Common myeloid progenitor, CD34-positive (primary cell): Measurements from ENCODE around the gene KIRREL3.

Experiments
- CTCF ChIA-PET: fragments of 350-600 bp; sonication (Branson Sonifier 250); formaldehyde crosslinking; loops from one replicate; lab custom pipeline; 2021; ENCODE audit warnings: antibody characterized with exemption; lab: Charles Lee
- POLR2A ChIA-PET: fragments of 350-600 bp; sonication (Branson Sonifier 250); formaldehyde crosslinking; loops from one replicate; lab custom pipeline; 2021; ENCODE audit warnings: antibody characterized with exemption; lab: Charles Lee
- DNase-seq, 3 donors: peaks; one replicate each; pipeline versions ENCODE4 v3.0.0 to v3.0.0-alpha.2; 2013
- H3K27ac ChIP-seq, 2 experiments: 1 replicate in 1 of 2; 2 replicates in 1 of 2; pipeline ENCODE4 v1.7.0; 2013; ENCODE audit warnings: inconsistent platforms in 2 of 2, low read length in 2 of 2, mild to moderate bottlenecking in 2 of 2, low read depth in 1 of 2, moderate library complexity in 1 of 2; ENCODE audit not compliant: severe bottlenecking in 2 of 2, insufficient read depth in 1 of 2, poor library complexity in 1 of 2
- H3K27me3 ChIP-seq, 5 experiments: replicated peaks in 2 of 5; 1 replicate in 3 of 5; 2 replicates in 2 of 5; pipeline versions ENCODE4 v1.6.1 to v1.7.0; 2013; ENCODE audit warnings: low read length in 4 of 5, mild to moderate bottlenecking in 2 of 5, moderate library complexity in 2 of 5, inconsistent platforms in 1 of 5; ENCODE audit not compliant: insufficient read depth in 5 of 5, control insufficient read depth in 4 of 5
- H3K36me3 ChIP-seq, 4 experiments: 1 replicate in 2 of 4; 2 replicates in 2 of 4; pipeline versions ENCODE4 v1.6.1 to v1.7.0; 2013; ENCODE audit warnings: low read length in 3 of 4, control low read depth in 1 of 4, mild to moderate bottlenecking in 1 of 4; ENCODE audit not compliant: control insufficient read depth in 4 of 4, insufficient read depth in 4 of 4
- H3K4me1 ChIP-seq, 4 experiments: 1 replicate in 3 of 4; 2 replicates in 1 of 4; pipeline versions ENCODE4 v1.6.1 to v1.7.1; 2013; ENCODE audit warnings: low read length in 3 of 4, mild to moderate bottlenecking in 3 of 4, control low read depth in 1 of 4, inconsistent platforms in 1 of 4, moderate library complexity in 1 of 4; ENCODE audit not compliant: control insufficient read depth in 4 of 4, insufficient read depth in 4 of 4; ENCODE audit errors: control extremely low read depth in 1 of 4
- H3K4me3 ChIP-seq, 7 experiments: 1 replicate in 4 of 7; 2 replicates in 3 of 7; pipeline versions ENCODE4 v1.5.1 to v1.7.0; 2013; ENCODE audit warnings: mild to moderate bottlenecking in 7 of 7, low read length in 6 of 7, moderate library complexity in 6 of 7, inconsistent platforms in 2 of 7, low read depth in 2 of 7, control low read depth in 1 of 7; ENCODE audit not compliant: insufficient read depth in 4 of 7, control insufficient read depth in 1 of 7; ENCODE audit errors: extremely low read depth in 1 of 7
- H3K9me3 ChIP-seq, 5 experiments: 1 replicate in 4 of 5; 2 replicates in 1 of 5; pipeline versions ENCODE4 v1.6.1 to v1.7.1; 2013; ENCODE audit warnings: low read length in 4 of 5, mild to moderate bottlenecking in 2 of 5, inconsistent platforms in 1 of 5, low read depth in 1 of 5, moderate library complexity in 1 of 5; ENCODE audit not compliant: control insufficient read depth in 4 of 5, insufficient read depth in 2 of 5; ENCODE audit errors: control extremely low read depth in 1 of 5
- WGBS: methylation state at CpG from one replicate; pipeline ENCODE4 v1.1.5; 2013; ENCODE audit not compliant: insufficient coverage; 5-methylcytosine and 5-hydroxymethylcytosine counted together

The KIRREL3 gene

DNA sequence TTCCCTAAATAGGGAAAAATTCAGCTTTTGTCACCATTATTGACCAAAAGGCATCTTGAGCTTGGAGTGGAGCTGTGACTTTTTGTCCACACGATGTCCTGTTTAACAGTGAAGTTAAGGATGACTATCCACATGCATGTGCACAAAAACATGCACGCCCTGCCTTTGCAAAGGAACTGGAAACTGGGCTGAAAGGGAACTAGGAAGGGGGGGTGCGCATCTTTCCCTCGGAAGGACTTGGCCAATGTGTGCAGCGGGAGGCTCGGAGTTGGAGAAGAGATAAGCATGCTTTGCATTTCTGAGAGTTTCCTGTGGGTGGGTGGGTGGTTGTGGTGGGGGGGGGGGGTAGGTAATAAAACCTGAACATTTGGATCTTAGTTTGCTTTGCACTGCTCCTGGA is 411 bp upstream of the KIRREL3 start:
- H3K27me3 ChIP-seq = peaks cover 30 to 99% (median 56%) of the 10 kb centered on the region in 5 experiments
- peak overlapping the region in 2 of 7 experiments; percentile 19 to 68 for H3K4me3 ChIP-seq
- CTCF ChIA-PET = interaction anchor here (0.6 to 1.5 kb wide), 2 partner anchors 9 to 11 kb away, joined by 3 to 4 read pairs; no protein-coding TSS in a partner anchor
- DNase-seq = peak in 2 of 3 donors; percentile 17 to 20
- POLR2A ChIA-PET = no interaction called here
- H3K27ac ChIP-seq = no peak overlapping the region
- no peaks in the 10 kb centered on the region for H3K9me3 ChIP-seq
- peaks cover 0 to 20% (median 10%) of the 10 kb centered on the region in 4 experiments for H3K4me1 ChIP-seq
- 0% methylated on average over 1 of the region's 6 CpGs for WGBS
- no peaks in the 10 kb centered on the region for H3K36me3 ChIP-seq

DNA sequence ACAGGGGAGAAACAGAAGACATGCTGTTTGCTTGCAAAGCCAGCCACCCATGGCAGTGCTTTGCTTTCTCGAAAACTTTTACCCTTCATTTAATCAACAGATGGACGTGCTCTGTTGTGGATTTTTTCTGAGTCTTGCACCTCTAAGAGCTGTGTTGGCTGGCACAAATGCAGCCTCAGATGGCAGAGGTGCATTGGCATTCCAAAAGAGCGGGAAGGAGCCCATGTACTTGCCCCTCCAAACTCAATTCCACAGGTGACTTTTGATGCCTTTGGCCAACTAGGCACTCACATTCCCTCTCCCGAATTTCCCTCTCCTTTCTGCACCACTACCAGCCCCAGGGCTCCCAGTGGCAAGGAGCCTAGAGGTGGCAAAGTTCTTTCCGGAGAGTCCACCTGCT is 1.2 kb downstream of the KIRREL3 start:
- H3K4me1 ChIP-seq = peaks cover 0 to 20% (median 10%) of the 10 kb centered on the region in 4 experiments
- H3K27me3 ChIP-seq = peaks cover 22 to 98% (median 55%) of the 10 kb centered on the region in 5 experiments
- no peak overlapping the region for H3K27ac ChIP-seq
- no peak for DNase-seq
- no peaks in the 10 kb centered on the region for H3K9me3 ChIP-seq
- ChIA-PET POLR2A (no interaction called here), CTCF (interaction anchor here (0.6 kb wide), 1 partner anchor 9 kb away, joined by 3 read pairs; no protein-coding TSS in a partner anchor)
- no peak overlapping the region for H3K4me3 ChIP-seq
- no peaks in the 10 kb centered on the region for H3K36me3 ChIP-seq
- WGBS = 77% methylated on average over 5 of the region's 5 CpGs

DNA sequence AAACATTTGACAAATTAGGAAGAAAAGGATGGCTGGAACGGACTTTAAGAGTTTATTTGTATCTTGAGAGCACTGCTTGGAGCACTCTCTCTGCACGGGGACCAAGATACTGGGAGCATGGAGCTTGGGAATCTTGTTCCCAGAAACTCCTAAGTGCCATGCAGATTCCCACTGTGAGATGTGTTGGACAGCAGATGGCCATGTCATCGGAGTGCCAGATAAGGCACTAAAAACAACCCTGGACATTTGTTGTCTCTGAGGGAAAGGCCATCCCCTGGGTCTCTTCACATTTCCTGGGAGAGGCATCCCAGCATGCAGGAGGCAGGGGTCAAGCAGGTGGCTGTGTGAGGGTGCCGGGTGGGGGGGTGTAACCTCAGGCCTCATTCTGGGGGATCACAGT is 2.9 kb downstream of the KIRREL3 start:
- Histone ChIP-seq H3K36me3 (no peaks in the 10 kb centered on the region), H3K4me3 (no peak overlapping the region), H3K27ac (no peak overlapping the region), H3K9me3 (no peaks in the 10 kb centered on the region), H3K27me3 (peaks cover 22 to 91% (median 45%) of the 10 kb centered on the region in 5 experiments), H3K4me1 (peaks cover 0 to 13% (median 6%) of the 10 kb centered on the region in 4 experiments)
- 87% methylated on average over 3 of the region's 4 CpGs for WGBS
- CTCF ChIA-PET = no interaction called here
- DNase-seq = no peak
- POLR2A ChIA-PET = no interaction called here

DNA sequence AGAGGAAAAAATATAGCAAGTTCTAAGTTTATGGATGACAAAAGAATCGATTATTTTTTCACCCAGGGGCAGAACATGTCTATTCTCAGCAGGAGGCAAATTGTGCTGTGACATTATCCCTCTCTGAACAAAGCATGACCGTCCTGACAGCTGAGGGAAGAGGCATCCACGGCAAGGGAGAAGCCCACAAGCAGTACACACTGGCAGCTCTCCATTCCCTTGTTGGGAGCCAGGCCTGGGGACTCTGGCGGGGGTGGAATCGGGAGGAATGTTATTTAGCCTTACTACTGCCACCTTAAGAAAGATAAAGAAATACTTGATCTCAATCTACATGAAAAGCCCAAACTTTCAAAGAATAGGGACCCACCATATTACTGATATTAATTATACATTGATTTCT is 3.4 kb downstream of the KIRREL3 start:
- Histone ChIP-seq H3K27ac (no peak overlapping the region), H3K9me3 (no peaks in the 10 kb centered on the region), H3K4me1 (peaks cover 0 to 13% (median 6%) of the 10 kb centered on the region in 4 experiments), H3K36me3 (no peaks in the 10 kb centered on the region), H3K4me3 (no peak overlapping the region), H3K27me3 (peaks cover 19 to 91% (median 47%) of the 10 kb centered on the region in 5 experiments)
- ChIA-PET CTCF (no interaction called here), POLR2A (no interaction called here)
- no peak for DNase-seq
- WGBS = 69% methylated on average over 3 of the region's 5 CpGs

DNA sequence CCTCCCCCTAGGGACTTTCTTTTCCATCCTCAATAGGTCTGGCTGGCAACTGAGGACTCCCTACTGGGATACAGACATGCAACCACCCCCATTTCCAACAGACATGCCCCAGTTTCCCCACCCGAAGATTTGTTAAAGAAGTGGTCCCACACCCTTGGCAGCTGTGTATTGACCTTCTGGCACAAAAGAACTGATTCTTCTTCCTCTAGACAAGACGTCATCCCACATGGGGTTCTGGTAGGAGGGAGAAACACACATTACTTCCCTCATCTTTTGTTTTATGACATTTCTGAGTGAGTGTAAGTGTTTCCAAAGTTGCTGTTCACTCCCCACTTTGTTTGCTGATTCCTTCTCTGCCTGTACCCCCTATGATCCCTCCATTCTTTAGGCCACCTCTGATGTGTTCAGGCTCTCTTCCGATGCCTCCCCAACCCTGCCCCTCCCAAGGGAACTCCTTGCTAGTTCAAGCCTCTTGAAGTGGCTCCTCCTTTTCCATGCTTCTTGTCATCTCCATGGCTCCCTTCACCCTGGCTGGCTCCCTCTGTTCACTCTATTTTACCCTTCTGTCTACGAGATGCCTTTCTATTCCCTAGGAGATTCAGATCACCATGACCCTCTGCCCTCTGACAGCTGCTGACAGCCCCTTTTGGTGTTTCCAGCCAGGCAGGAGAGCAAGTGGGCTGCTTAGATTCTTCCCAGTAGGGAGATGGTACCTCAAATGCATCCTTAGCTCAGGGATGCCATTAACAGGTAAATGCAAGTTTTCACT is 4.3 kb downstream of the KIRREL3 start:
- peaks cover 0 to 10% (median 5%) of the 10 kb centered on the region in 4 experiments for H3K4me1 ChIP-seq
- peaks cover 10 to 91% (median 39%) of the 10 kb centered on the region in 5 experiments for H3K27me3 ChIP-seq
- DNase-seq = no peak
- CTCF ChIA-PET = no interaction called here
- POLR2A ChIA-PET = no interaction called here
- no peak overlapping the region for H3K4me3 ChIP-seq
- H3K27ac ChIP-seq = no peak overlapping the region
- no peaks in the 10 kb centered on the region for H3K36me3 ChIP-seq
- 82% methylated on average over 2 of the region's 4 CpGs for WGBS
- no peaks in the 10 kb centered on the region for H3K9me3 ChIP-seq

DNA sequence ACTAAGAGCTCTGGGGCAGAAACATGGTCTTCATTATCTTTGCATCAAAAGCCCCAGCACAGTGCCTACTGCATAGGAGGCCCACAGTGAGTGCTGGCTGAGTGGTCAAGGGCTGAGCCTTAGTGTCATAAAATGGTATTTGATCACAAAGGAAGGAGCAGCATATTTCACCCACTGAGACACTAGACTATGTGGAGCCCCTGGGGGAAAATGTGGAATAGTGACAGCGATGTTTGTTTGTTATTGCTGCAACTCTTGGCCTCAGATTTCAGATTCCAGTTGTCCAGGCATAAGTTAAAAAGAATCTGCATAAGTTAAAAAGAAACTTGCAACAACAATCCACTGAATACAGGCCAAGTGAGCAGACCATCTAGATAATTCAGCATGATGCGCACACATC is 7.0 kb downstream of the KIRREL3 start:
- peaks cover 0 to 82% (median 31%) of the 10 kb centered on the region in 5 experiments for H3K27me3 ChIP-seq

DNA sequence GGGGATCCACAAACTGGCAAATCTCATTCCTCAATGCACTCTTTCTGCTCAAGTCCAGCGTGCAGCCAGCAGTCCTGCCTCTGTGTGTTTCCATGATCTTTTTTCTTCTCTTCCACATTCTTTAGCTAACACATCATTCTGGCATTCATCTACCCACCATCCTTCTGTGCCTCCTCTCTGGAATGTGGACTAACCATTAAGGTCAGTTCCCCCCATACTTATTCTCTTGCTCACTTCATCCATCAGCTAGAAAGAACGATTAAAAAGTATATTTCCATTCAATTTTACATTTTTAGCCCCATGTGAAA is 7.8 kb downstream of the KIRREL3 start:
- no peak for DNase-seq
- no peak overlapping the region for H3K27ac ChIP-seq
- no peaks in the 10 kb centered on the region for H3K9me3 ChIP-seq
- POLR2A ChIA-PET = no interaction called here
- WGBS = 90% methylated on average over 1 of the region's 2 CpGs
- no peaks in the 10 kb centered on the region for H3K36me3 ChIP-seq
- H3K4me3 ChIP-seq = no peak overlapping the region
- H3K27me3 ChIP-seq = peaks cover 0 to 74% (median 26%) of the 10 kb centered on the region in 5 experiments
- CTCF ChIA-PET = interaction anchor here (2.2 kb wide), 1 partner anchor 277 kb away, joined by 11 read pairs; no protein-coding TSS in a partner anchor
- peaks cover 0 to 2% (median 0%) of the 10 kb centered on the region in 4 experiments for H3K4me1 ChIP-seq

More for the DNA sequence above, 7.0 kb downstream of the KIRREL3 start:
- ChIA-PET CTCF (interaction anchor here (0.8 to 2.2 kb wide), 2 partner anchors 9 to 277 kb away, joined by 3 to 11 read pairs; no protein-coding TSS in a partner anchor), POLR2A (no interaction called here)
- Histone ChIP-seq H3K4me1 (peaks cover 0 to 2% (median 0%) of the 10 kb centered on the region in 4 experiments), H3K9me3 (no peaks in the 10 kb centered on the region), H3K36me3 (no peaks in the 10 kb centered on the region), H3K4me3 (no peak overlapping the region), H3K27ac (no peak overlapping the region)
- no CpG with 5 or more reads among the region's 2 CpGs for WGBS
- DNase-seq = no peak
